Upper lobe of right lung (tissue), 1 donor: ENCODE measurements around the gene ZBTB46. TPM values are rescaled to one million over a fixed set of nuclear protein-coding genes. Genes with fewer than 3 reads are reported as not detected.

Experiments used
- ATAC-seq: fragments of 200-7000 bp; cut with Tn5 transposase; one replicate; pipeline ENCODE4 v1.9.1; 2020; ENCODE audit warnings: mild to moderate bottlenecking, moderate library complexity
- DNase-seq: peaks from one replicate; pipeline ENCODE4 v3.0.0-alpha.2; 2020
- H3K27ac ChIP-seq: fragments of 200-600 bp; one replicate; pipeline ENCODE4 v1.8.0; 2022
- H3K27me3 ChIP-seq: fragments of 200-600 bp; one replicate; pipeline ENCODE4 v1.8.0; 2022; ENCODE audit warnings: mild to moderate bottlenecking
- H3K36me3 ChIP-seq: fragments of 200-600 bp; one replicate; pipeline ENCODE4 v1.8.0; 2022
- H3K4me1 ChIP-seq: fragments of 200-600 bp; one replicate; pipeline ENCODE4 v1.8.0; 2022
- H3K4me3 ChIP-seq: fragments of 200-600 bp; one replicate; pipeline ENCODE4 v1.8.0; 2022; ENCODE audit warnings: mild to moderate bottlenecking
- H3K9me3 ChIP-seq: fragments of 200-600 bp; one replicate; pipeline ENCODE4 v1.8.0; 2022
- intact Hi-C: fragments of 100-400 bp; cut with DNase I; formaldehyde crosslinking; loops from one replicate; pipeline ENCODE4 v1.11.0; 2022
- total RNA-seq: library from RNA; stranded (reverse); fragmentation: NEBNext Ultra II Directional; extraction: Animal tissue kit (Norgen Biotek cat#: 25700); gene quantifications from one replicate; pipeline ENCODE4 v1.2.1, GENCODE V29; 2021
- TF ChIP-seq, protein P1 (sequence below): fragments of 200-600 bp; IDR thresholded peaks from one replicate; pipeline ENCODE4 v1.8.0; 2022; ENCODE audit warnings: antibody characterized with exemption
- donor health status: DM: no; HTN: yes; CAD: no; lungs with severe emphysema.

Gene ZBTB46
- total RNA-seq, 1 donor from 2014 or later, result 19.7 TPM

DNA sequence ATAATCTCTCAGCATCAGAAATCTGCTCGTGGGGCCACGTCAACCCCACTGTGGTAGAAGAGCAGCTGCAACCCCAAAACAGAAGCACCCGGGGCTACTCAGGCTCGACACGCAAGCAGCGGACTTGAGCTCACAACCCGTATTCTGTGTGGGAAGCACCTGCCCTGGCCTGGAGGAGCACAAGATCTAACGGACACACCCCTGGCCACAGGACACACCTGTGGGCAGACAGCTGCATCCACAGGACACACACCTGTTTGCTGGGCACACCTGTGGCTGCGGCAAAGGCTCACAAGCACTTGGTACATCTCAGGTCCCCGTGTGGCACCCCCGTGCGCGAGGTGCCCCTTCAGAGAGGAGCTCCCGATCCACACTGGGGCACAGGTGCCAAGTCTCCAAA, 36.5 kb downstream of the ZBTB46 start:
- Histone ChIP-seq H3K9me3 (no peaks in the 10 kb centered on the region), H3K27me3 (no peaks in the 10 kb centered on the region), H3K4me1 (no peaks in the 10 kb centered on the region), H3K27ac (no peak overlapping the region), H3K4me3 (no peak overlapping the region), H3K36me3 (peaks cover 8% of the 10 kb centered on the region)
- DNase-seq (no peak), ATAC-seq (no peak)
- intact Hi-C loops, result no loop called here
- TF ChIP-seq, protein P1, sequence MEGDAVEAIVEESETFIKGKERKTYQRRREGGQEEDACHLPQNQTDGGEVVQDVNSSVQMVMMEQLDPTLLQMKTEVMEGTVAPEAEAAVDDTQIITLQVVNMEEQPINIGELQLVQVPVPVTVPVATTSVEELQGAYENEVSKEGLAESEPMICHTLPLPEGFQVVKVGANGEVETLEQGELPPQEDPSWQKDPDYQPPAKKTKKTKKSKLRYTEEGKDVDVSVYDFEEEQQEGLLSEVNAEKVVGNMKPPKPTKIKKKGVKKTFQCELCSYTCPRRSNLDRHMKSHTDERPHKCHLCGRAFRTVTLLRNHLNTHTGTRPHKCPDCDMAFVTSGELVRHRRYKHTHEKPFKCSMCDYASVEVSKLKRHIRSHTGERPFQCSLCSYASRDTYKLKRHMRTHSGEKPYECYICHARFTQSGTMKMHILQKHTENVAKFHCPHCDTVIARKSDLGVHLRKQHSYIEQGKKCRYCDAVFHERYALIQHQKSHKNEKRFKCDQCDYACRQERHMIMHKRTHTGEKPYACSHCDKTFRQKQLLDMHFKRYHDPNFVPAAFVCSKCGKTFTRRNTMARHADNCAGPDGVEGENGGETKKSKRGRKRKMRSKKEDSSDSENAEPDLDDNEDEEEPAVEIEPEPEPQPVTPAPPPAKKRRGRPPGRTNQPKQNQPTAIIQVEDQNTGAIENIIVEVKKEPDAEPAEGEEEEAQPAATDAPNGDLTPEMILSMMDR, result no peak

GRCh38 chr20:63792866-63793265, 38.2 kb downstream of the ZBTB46 start:
- TF ChIP-seq, protein P1, result no peak
- Histone ChIP-seq H3K4me1 (no peaks in the 10 kb centered on the region), H3K27me3 (no peaks in the 10 kb centered on the region), H3K9me3 (no peaks in the 10 kb centered on the region), H3K27ac (no peak overlapping the region), H3K36me3 (peaks cover 17% of the 10 kb centered on the region), H3K4me3 (no peak overlapping the region)
- no peak for ATAC-seq
- intact Hi-C loops, result no loop called here
- no peak for DNase-seq

DNA sequence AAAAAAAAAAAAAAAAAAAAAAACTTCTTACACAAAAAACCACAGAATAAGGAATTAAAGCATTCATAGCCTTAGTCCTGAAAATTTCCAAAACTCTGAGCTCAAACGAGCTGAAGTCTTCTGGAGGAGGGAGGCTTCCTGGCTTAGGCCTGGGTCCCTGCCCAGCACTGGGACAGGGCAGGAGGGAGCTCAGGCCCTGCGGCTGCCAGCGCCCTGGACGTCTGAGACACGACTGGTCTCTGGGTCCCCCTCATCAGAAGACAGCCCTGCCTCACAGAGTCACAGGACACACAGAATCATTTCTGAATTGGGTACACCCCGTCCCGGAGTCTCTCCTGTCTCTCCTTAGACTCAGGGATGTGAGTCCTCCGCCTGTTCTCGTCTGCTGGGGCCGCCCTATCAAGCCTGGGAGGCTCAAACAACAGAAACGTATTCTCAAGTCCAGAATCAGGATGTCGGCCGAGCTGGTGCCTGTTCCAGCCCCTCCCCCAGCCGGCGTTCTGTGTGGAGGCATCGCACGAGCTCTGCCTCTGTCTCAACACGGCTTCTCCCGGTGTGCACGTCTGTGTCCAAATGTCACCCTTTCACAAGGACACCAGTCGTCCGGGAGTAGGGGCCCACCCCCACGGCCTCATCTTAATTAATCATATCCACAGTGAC, 39.4 kb downstream of the ZBTB46 start:
- TF ChIP-seq, protein P1, result no peak
- no peak overlapping the region for H3K27ac ChIP-seq
- no peaks in the 10 kb centered on the region for H3K27me3 ChIP-seq
- peaks cover 17% of the 10 kb centered on the region for H3K36me3 ChIP-seq
- DNase-seq (no peak), ATAC-seq (no peak)
- intact Hi-C loops, result no loop called here
- H3K4me1 ChIP-seq, result no peaks in the 10 kb centered on the region
- no peak overlapping the region for H3K4me3 ChIP-seq
- no peaks in the 10 kb centered on the region for H3K9me3 ChIP-seq

DNA sequence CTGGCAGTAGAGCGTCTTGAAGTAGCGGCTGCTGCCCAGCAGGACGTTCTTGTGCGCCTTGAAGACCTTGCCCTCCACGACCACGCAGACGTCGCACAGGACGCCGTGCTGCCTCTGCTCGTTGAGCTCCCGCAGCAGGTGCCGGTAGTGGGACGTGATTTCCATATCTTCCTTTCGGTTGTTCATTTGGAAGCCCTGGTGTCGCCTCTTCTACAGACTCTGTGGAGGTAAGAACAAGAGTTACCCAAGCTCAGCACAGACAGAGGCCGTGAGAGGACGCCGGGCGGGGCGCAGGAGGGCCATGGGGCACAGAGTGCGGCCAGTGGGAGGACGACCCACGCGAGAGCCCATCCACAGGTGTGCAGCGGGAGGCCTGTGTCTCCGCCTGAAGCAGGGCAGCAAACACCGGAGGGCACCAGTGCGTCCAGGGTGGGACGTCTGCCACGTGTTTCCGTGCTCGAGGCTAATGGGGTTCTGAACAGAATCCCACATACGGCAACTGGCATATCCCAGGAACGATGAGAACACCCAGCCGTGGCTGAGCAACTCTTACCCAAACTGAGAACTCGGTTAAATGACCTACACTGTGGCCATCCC, 40.4 kb downstream of the ZBTB46 start:
- H3K4me1 ChIP-seq, result no peaks in the 10 kb centered on the region
- no peak for DNase-seq
- no peaks in the 10 kb centered on the region for H3K27me3 ChIP-seq
- H3K4me3 ChIP-seq, result no peak overlapping the region
- TF ChIP-seq, protein P1, result no peak
- H3K9me3 ChIP-seq, result no peaks in the 10 kb centered on the region
- peaks cover 17% of the 10 kb centered on the region for H3K36me3 ChIP-seq
- intact Hi-C loops, result no loop called here
- ATAC-seq, result no peak
- H3K27ac ChIP-seq, result no peak overlapping the region

GRCh38 chr20:63789836-63790571, 41.1 kb downstream of the ZBTB46 start:
- no peak for DNase-seq
- Histone ChIP-seq H3K27me3 (no peaks in the 10 kb centered on the region), H3K27ac (no peak overlapping the region), H3K4me3 (no peak overlapping the region), H3K9me3 (no peaks in the 10 kb centered on the region), H3K4me1 (no peaks in the 10 kb centered on the region), H3K36me3 (peaks cover 17% of the 10 kb centered on the region)
- intact Hi-C loops, result no loop called here
- TF ChIP-seq, protein P1, result no peak
- ATAC-seq, result no peak
